ENCODE measurements around the gene CNNM4. TPM values are rescaled to one million over a fixed set of nuclear protein-coding genes. Genes with fewer than 3 reads are reported as not detected.
"Not testable (repeated sequence)": the region's sequence is repeated elsewhere in the genome, so short reads cannot be mapped to it uniquely, and the experiment has no call there.

The CNNM4 gene
- total RNA-seq, 1 experiment from 2014 or later = 5.2 TPM

DNA sequence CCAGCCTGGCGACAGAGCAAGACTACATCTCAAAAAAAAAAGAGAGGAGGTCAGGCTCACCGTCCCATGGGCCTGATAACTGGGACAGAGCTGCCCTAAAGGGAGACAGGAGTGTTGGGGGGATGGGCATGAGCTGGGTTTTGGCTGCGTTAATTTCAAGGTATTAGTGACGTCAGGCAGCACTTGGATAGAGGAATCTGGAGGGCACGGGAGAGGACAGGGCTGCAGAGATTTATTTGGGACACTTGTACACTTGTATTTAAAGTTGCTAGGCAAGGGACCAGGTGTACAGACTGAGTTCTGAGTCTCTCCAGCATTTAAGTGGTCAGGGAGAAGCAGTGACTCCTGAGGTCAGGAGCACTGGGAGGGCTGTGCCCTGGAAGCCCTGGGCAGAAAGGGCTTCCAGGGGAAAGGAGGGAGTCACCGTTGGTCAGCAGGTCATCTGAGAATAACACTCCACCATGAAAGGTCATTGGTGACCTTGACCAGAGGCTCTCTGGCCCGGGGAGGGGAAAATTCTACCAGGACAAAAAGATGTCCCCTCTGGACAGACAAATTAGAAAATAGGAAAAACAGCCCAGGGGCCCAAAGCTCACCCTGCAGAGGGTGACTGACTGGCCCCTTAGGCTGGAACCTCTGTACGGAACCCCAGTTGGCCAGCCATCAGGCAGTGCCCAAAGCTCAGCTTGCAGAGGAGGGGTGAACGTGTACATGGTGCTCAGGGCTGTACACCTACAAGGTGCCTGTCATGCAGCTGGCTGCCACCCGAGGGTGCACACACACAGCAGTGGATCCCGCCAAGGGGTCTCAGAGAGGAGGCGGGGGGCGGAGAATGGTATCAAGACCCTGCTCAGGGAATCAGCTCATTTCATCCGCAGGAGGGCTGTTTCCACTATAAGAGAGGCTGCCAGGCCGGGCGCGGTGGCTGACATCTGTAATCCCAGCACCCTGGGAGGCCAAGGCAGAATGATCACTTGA, 32.4 kb downstream of the CNNM4 start:
- DNase-seq (ENCODE audit: low read depth) = no peak

GRCh38 chr2:96795076-96795475, 34.4 kb downstream of the CNNM4 start:
- no peak for DNase-seq (ENCODE audit: low read depth)

GRCh38 chr2:96796497-96796896, 35.8 kb downstream of the CNNM4 start:
- DNase-seq (ENCODE audit: low read depth) = not testable (repeated sequence)

DNA sequence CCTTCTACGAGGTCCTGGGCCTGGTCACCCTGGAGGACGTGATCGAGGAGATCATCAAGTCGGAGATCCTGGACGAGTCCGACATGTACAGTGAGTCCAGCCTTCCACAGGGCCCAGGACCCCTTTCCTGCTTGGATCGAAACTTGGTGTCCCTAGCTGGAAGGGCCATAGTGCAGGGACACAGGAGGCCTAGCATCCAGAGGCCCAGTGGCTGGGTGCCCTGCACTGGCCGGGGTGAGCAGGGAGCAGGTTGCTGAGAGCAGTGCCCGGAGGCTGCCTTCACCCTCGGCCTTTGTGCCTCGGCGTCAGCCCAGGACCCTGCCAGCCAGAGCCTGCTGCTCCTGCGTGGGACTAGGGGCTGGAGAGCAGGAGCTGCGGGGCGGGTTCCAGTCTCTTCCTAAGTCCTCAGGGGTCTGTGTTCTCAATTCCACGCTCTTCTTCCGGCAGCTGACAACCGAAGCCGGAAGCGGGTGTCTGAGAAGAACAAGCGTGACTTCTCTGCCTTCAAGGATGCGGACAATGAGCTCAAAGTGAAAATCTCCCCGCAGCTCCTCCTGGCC, 36.4 kb downstream of the CNNM4 start:
- DNase-seq (ENCODE audit: low read depth) = no peak

- no peak for DNase-seq (ENCODE audit: low read depth)
These were observed 38.3 kb downstream of the CNNM4 start for GRCh38 chr2:96798733-96799622.

GRCh38 chr2:96799623-96799935, 38.9 kb downstream of the CNNM4 start:
- DNase-seq (ENCODE audit: low read depth) = no peak

GRCh38 chr2:96800061-96801004, 39.6 kb downstream of the CNNM4 start:
- DNase-seq (ENCODE audit: low read depth) = no peak

GRCh38 chr2:96801005-96801785, 40.5 kb downstream of the CNNM4 start:
- peak; percentile 53 for DNase-seq (ENCODE audit: low read depth)

GRCh38 chr2:96801786-96802595, 41.3 kb downstream of the CNNM4 start:
- no peak for DNase-seq (ENCODE audit: low read depth)

GRCh38 chr2:96802721-96803120, 42.0 kb downstream of the CNNM4 start:
- no peak for DNase-seq (ENCODE audit: low read depth)

DNA sequence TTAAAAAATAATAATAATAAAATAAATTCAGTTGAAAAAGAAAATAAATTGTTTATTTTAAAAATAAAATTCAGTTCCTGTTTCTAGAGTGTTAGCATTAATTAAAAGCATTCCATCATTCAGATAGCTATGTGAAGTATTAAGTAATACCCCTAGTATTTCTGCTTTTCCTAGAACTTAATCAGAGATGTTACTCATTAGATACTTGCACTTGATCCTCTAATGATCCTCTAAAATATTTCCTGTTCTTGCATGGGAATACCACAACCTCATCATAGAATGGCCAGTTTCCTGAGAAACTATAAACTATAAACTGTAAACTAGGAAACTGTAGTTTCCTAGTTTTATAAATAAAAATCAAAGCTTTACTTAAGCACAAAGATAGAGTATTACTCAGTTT, 44.3 kb downstream of the CNNM4 start:
- DNase-seq (ENCODE audit: low read depth) = no peak

GRCh38 chr2:96805946-96806345, 45.2 kb downstream of the CNNM4 start:
- DNase-seq (ENCODE audit: low read depth) = not testable (repeated sequence)

DNA sequence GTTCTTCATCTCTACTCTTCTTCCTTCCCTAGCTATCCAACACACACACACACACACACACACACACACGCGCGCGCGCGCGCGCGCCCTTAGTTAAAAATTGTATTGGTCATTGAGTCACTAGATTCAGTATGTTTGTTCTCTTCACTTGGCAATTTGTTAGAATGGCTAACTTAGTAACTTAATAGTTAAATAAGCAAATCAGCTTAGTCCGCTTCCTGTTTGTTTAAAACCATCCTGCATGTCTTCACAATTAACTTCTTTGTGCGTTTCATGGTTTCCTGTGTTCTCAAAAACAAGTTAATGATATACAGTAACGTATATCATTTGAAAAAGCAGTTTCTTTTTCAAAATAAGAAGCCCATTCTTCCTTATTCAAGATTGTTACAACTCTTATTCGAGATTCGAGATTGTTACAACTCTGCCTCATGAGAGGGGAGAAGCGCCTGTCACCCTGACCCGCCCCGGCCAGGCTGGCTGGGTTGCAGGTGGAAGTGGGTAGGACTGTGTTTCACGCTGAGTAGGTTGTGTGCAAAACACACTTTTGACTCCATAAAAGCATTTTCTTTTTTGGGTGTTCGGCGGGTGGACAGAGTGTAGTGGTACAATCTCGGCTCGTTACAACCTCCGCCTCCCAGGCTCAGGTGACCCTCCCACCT, 45.9 kb downstream of the CNNM4 start:
- DNase-seq (ENCODE audit: low read depth) = no peak

GRCh38 chr2:96807127-96807471, 46.4 kb downstream of the CNNM4 start:
- no peak for DNase-seq (ENCODE audit: low read depth)

DNA sequence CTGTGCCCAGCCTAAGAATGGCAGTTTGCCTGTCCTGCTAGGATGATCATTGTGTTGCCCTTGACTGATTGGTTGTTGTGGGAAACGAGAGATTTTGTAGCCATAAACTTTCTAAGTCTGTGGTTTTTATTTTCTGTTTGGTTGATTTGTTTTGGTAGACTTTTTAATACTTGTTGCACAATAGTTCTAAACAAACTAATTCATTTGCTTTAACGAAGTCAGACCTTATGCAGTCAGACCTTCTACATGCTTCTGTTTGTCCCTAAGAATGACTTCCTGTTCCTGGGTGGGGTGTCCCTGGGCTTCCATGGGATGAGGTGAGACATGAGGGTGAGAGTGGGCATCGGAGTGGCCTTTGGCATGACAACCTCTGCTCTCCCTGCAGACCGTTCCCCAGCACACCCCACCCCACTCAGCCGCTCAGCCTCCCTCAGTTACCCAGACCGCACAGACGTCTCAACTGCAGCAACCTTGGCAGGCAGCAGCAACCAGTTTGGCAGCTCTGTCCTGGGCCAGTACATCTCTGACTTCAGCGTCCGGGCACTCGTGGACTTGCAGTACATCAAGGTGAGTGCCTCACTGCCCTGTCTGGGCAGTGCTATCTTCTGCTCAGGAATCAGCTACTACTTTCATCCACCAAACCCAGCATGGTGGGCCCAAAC, 47.6 kb downstream of the CNNM4 start:
- no peak for DNase-seq (ENCODE audit: low read depth)

DNA sequence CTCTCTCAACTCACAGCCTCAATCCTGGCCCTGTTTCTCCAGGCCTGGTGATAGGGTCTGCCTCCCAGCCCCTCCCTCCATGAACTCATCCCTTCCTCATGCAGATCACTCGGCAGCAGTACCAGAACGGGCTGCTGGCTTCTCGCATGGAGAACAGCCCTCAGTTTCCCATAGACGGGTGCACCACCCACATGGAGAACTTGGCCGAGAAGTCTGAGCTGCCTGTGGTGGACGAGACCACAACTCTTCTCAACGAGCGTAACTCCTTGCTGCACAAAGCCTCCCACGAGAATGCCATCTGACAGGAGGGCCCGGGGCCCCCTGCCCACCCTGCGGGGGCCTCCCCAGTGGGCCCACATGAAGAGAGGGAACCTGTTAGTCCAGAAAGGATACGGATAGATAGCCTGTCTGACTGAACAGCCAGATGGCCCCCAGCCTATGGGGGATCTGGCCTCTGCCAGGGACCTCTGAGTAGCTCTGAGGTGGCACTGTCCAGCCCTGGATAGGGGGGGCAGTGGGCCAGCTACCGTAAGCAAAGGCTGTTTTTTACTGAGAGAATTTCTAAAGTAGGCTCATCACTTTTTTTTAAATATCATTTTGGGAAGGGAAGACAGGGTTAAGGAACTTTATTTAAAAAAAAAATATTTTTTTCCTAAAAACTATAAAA, 48.6 kb downstream of the CNNM4 start:
- no peak for DNase-seq (ENCODE audit: low read depth)

GRCh38 chr2:96809951-96810782, 49.5 kb downstream of the CNNM4 start:
- no peak for DNase-seq (ENCODE audit: low read depth)

Measured in M059J (cell line).